Stimulated activated CD8-positive, alpha-beta memory T cell treated with anti-CD3 and anti-CD28 coated beads, Interleukin-4, amount 100 ng/mL, for 4 hours (primary cell): ENCODE data around the gene HRH4.

Experiments used
- DNase-seq, 2 donors: peaks; one replicate each; pipeline ENCODE4 v3.0.0-alpha.2; 2020; ENCODE audit warnings: low read depth in 2 of 2, low spot score in 1 of 2

Gene HRH4

GRCh38 chr18:24504401-24504800 lies 44.0 kb downstream of the HRH4 start:
- DNase-seq, result no peak

- DNase-seq, result no peak
Observed at GRCh38 chr18:24506175-24506574, 45.7 kb downstream of the HRH4 start.

- no peak for DNase-seq
Observed at GRCh38 chr18:24509435-24509834, 49.0 kb downstream of the HRH4 start.

DNA sequence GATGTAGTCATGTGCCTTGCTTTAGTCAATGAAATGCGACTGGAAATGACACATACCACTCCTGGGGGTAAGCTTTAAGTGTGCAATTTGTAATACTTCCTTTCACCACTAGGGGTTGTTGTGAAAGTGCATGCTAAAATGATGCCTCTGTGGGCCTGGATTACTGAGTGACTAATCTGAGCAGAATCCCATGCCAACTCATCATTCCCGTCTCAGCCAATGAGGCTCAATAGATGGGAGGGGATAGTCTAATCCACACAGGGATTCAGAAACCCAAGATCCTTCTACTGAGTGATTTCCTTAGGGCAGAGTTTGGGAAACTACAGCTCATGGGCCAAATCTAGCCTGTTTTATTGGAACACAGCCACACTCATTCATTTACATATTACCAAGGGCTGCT lies 54.0 kb downstream of the HRH4 start:
- no peak for DNase-seq

GRCh38 chr18:24515721-24516120 lies 55.3 kb downstream of the HRH4 start:
- DNase-seq, result no peak

- no peak for DNase-seq
Observed at GRCh38 chr18:24516261-24516660, 55.8 kb downstream of the HRH4 start.

DNA sequence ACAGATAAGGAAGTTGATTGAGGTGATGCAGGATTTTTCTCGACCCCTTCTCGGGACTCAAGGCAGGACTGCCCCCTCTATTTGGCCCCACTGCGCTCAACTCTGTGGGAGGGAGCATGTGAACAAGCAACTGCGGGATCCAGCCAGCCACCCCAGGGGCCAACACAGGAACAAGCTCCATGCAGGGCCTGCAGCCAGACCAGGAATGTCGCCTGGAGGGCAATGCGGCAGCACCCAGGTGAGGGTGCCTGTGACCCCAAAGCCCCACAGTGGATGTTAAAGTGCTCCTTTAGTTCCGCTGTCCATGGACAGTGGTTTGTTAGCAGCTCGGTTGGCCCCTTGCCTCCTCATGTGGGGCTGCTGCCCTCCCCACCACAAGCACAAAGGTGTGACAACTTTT lies 57.1 kb downstream of the HRH4 start:
- DNase-seq, result no peak

DNA sequence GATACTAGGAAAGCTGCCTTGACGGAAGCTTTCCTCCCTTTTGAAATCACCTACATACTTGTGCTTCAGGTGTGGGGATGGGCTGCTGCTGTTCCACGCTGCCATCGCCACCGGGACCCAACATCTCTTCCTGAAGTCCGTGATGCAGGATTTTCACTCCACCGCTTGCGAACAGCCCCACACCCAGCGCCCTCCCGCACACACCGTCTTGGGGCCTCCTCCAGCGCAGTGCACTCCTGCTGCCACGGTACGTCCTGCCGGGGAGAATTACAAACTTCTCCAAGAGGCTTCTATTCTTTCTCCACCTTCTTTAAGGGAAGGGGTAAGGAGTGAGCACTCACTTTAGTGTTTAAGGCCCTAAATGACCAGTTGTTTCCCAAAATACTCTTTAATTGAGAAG lies 58.2 kb downstream of the HRH4 start:
- DNase-seq, result no peak
